ENCODE measurements around the gene NOL4L. TPM values are rescaled to one million over a fixed set of nuclear protein-coding genes. Genes with fewer than 3 reads are reported as not detected.

Gene NOL4L
- total and polyA plus RNA-seq, 2 experiments from 2014 or later: 38.8 to 39.2 TPM

GRCh38 chr20:32449890-32450401 is 135.2 kb downstream of the NOL4L start:
- Mint-ChIP-seq H3K27me3 (ENCODE audit: insufficient read depth, low read depth, poor library complexity) (peaks cover 4% of the 10 kb centered on the region), H3K27ac (no peak overlapping the region), H3K36me3 (ENCODE audit: low read depth) (peaks cover 38% of the 10 kb centered on the region), H3K4me1 (peaks cover 8% of the 10 kb centered on the region), H3K9me3 (no peaks in the 10 kb centered on the region), H3K4me3 (no peak overlapping the region)
- Histone ChIP-seq H2AFZ (no peak overlapping the region), H3K27ac (ENCODE audit: low read depth) (no peak overlapping the region), H3K27me3 (ENCODE audit: insufficient read depth) (no peaks in the 10 kb centered on the region), H3K4me3 (no peak overlapping the region), H3K4me2 (no peak overlapping the region), H4K20me1 (replicated peaks; ENCODE audit: insufficient read depth) (peaks cover 28% of the 10 kb centered on the region), H3K36me3 (ENCODE audit: insufficient read depth) (peaks cover 9% of the 10 kb centered on the region), H3K79me2 (replicated peaks; ENCODE audit: insufficient read depth) (no peaks in the 10 kb centered on the region), H3K4me1 (ENCODE audit: insufficient read depth) (peaks cover 12% of the 10 kb centered on the region), H3F3A (replicated peaks; ENCODE audit: low read depth) (peaks cover 4% of the 10 kb centered on the region), H3K9me2 (ENCODE audit: insufficient read depth) (no peaks in the 10 kb centered on the region)
- TF ChIP-seq POLR2AphosphoS5 (IDR thresholded peaks at IDR 0.05; ENCODE audit: low read depth): no peak
- TF ChIP-seq, protein P1, sequence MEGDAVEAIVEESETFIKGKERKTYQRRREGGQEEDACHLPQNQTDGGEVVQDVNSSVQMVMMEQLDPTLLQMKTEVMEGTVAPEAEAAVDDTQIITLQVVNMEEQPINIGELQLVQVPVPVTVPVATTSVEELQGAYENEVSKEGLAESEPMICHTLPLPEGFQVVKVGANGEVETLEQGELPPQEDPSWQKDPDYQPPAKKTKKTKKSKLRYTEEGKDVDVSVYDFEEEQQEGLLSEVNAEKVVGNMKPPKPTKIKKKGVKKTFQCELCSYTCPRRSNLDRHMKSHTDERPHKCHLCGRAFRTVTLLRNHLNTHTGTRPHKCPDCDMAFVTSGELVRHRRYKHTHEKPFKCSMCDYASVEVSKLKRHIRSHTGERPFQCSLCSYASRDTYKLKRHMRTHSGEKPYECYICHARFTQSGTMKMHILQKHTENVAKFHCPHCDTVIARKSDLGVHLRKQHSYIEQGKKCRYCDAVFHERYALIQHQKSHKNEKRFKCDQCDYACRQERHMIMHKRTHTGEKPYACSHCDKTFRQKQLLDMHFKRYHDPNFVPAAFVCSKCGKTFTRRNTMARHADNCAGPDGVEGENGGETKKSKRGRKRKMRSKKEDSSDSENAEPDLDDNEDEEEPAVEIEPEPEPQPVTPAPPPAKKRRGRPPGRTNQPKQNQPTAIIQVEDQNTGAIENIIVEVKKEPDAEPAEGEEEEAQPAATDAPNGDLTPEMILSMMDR (conservative IDR thresholded peaks at IDR 0.05; ENCODE audit: low read depth in 2 of 2): no peak
- no peak for TF ChIP-seq ZNF331 (CRISPR knock-in tag; IDR thresholded peaks at IDR 0.05; ENCODE audit: low read depth)
- TF ChIP-seq, protein P2, sequence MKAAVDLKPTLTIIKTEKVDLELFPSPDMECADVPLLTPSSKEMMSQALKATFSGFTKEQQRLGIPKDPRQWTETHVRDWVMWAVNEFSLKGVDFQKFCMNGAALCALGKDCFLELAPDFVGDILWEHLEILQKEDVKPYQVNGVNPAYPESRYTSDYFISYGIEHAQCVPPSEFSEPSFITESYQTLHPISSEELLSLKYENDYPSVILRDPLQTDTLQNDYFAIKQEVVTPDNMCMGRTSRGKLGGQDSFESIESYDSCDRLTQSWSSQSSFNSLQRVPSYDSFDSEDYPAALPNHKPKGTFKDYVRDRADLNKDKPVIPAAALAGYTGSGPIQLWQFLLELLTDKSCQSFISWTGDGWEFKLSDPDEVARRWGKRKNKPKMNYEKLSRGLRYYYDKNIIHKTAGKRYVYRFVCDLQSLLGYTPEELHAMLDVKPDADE (IDR thresholded peaks at IDR 0.05): no peak
- TF ChIP-seq ZNF114 (CRISPR knock-in tag; IDR thresholded peaks at IDR 0.05): no peak
- TF ChIP-seq, protein P3, sequence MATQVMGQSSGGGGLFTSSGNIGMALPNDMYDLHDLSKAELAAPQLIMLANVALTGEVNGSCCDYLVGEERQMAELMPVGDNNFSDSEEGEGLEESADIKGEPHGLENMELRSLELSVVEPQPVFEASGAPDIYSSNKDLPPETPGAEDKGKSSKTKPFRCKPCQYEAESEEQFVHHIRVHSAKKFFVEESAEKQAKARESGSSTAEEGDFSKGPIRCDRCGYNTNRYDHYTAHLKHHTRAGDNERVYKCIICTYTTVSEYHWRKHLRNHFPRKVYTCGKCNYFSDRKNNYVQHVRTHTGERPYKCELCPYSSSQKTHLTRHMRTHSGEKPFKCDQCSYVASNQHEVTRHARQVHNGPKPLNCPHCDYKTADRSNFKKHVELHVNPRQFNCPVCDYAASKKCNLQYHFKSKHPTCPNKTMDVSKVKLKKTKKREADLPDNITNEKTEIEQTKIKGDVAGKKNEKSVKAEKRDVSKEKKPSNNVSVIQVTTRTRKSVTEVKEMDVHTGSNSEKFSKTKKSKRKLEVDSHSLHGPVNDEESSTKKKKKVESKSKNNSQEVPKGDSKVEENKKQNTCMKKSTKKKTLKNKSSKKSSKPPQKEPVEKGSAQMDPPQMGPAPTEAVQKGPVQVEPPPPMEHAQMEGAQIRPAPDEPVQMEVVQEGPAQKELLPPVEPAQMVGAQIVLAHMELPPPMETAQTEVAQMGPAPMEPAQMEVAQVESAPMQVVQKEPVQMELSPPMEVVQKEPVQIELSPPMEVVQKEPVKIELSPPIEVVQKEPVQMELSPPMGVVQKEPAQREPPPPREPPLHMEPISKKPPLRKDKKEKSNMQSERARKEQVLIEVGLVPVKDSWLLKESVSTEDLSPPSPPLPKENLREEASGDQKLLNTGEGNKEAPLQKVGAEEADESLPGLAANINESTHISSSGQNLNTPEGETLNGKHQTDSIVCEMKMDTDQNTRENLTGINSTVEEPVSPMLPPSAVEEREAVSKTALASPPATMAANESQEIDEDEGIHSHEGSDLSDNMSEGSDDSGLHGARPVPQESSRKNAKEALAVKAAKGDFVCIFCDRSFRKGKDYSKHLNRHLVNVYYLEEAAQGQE (IDR thresholded peaks at IDR 0.05; ENCODE audit: unreplicated experiment): no peak
- TF ChIP-seq NANOG (IDR thresholded peaks at IDR 0.05; ENCODE audit: borderline replicate concordance): no peak
- DNase-seq (ENCODE audit: low spot score) (no peak), ATAC-seq (no peak)

Data from GM23338 (cell line).